PC-3 (cell line): ENCODE data around the gene UTS2B.

Experiments used
- CTCF ChIP-seq: fragments of 300-600 bp; sonication (generic); conservative IDR thresholded peaks from 2 replicates; pipeline ENCODE4 v1.5.1; 2017; ENCODE audit warnings: antibody characterized with exemption, low read depth, mild to moderate bottlenecking, low read length
- EZH2 ChIP-seq: fragments of 300-600 bp; sonication (generic); IDR thresholded peaks from one replicate; pipeline ENCODE4 v1.6.1; 2017; ENCODE audit warnings: antibody characterized with exemption, mild to moderate bottlenecking, low read length; ENCODE audit not compliant: unreplicated experiment
- EZH2phosphoT487 ChIP-seq: fragments of 300-600 bp; sonication (generic); IDR thresholded peaks from 2 replicates; pipeline ENCODE4 v1.6.1; 2018; ENCODE audit warnings: mild to moderate bottlenecking, antibody characterized with exemption, low read length, borderline replicate concordance

- TF ChIP-seq EZH2 (no peak), CTCF (no peak), EZH2phosphoT487 (no peak)
Observed at GRCh38 chr3:191339316-191339917, 9.1 kb upstream of the UTS2B start.
